Measurements from ENCODE around the gene GNAQ. TPM values are rescaled to one million over a fixed set of nuclear protein-coding genes. Genes with fewer than 3 reads are reported as not detected.

The GNAQ gene
- total and polyA plus RNA-seq, 4 donors: 24.6 to 86.2 (median 51.4) TPM

DNA sequence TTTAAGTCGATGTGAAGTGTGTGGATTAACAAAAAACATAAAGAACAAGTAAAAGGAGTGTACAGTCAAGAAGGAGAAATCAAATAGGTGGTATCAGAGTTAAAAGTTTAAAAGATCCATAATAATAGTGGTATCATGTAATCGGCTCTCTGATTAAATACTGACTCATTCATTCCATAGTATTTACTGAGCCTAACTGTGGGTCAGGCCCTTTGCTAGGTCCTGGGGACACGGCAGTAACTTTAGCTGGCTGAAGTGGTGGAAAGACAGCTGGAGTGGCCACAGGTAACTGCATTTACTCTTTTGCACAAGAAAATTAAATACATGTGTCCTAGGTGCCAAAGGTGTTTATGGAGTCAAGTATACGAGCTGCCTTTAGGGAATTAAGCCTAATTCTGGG is 124.0 kb downstream of the GNAQ start:
- Histone ChIP-seq H3K27ac (ENCODE audit: low read depth in 1 of 2, low read length in 1 of 2) (no peak overlapping the region), H3K9ac (ENCODE audit: insufficient read depth in 1 of 2, low read length in 2 of 2) (no peak overlapping the region), H3K4me3 (no peak overlapping the region), H3K27me3 (ENCODE audit: control insufficient read depth in 3 of 3, insufficient read depth in 3 of 3, low read length in 2 of 3) (no peaks in the 10 kb centered on the region), H3K36me3 (ENCODE audit: control insufficient read depth in 4 of 4, insufficient read depth in 4 of 4, low read length in 4 of 4) (peaks cover 0 to 5% (median 1%) of the 10 kb centered on the region in 4 donors), H3K9me3 (ENCODE audit: control insufficient read depth in 4 of 4, insufficient read depth in 3 of 4, low read length in 3 of 4) (no peaks in the 10 kb centered on the region), H3K4me1 (ENCODE audit: control insufficient read depth in 5 of 5, insufficient read depth in 5 of 5, low read length in 5 of 5) (peaks cover 0 to 6% (median 0%) of the 10 kb centered on the region in 5 donors)
- ATAC-seq (ENCODE audit: insufficient read depth, low FRiP score) (no peak), DNase-seq (no peak)
- TF ChIP-seq CTCF (IDR thresholded peaks at IDR 0.05; ENCODE audit: control extremely low read depth, extremely low read depth): no peak
- 49 to 81% methylated on average over 4 of the region's 4 CpGs for WGBS, 2 donors

- H3K27me3 ChIP-seq (ENCODE audit: control insufficient read depth in 3 of 3, insufficient read depth in 3 of 3, low read length in 2 of 3): no peaks in the 10 kb centered on the region
- H3K4me3 ChIP-seq: no peak overlapping the region
- no peak overlapping the region for H3K27ac ChIP-seq (ENCODE audit: low read depth in 1 of 2, low read length in 1 of 2)
- H3K4me1 ChIP-seq (ENCODE audit: control insufficient read depth in 5 of 5, insufficient read depth in 5 of 5, low read length in 5 of 5): peaks cover 0 to 6% (median 0%) of the 10 kb centered on the region in 5 donors
- no peak for TF ChIP-seq CTCF (IDR thresholded peaks at IDR 0.05; ENCODE audit: control extremely low read depth, extremely low read depth)
- no peaks in the 10 kb centered on the region for H3K9me3 ChIP-seq (ENCODE audit: control insufficient read depth in 4 of 4, insufficient read depth in 3 of 4, low read length in 3 of 4)
- H3K36me3 ChIP-seq (ENCODE audit: control insufficient read depth in 4 of 4, insufficient read depth in 4 of 4, low read length in 4 of 4): peaks cover 0 to 5% (median 1%) of the 10 kb centered on the region in 4 donors
- DNase-seq: no peak
- WGBS, 2 donors: 86 to 88% methylated on average over 1 of the region's 1 CpG
- ATAC-seq (ENCODE audit: insufficient read depth, low FRiP score): no peak
- no peak overlapping the region for H3K9ac ChIP-seq (ENCODE audit: insufficient read depth in 1 of 2, low read length in 2 of 2)
Observed at GRCh38 chr9:77906991-77907390, 124.6 kb downstream of the GNAQ start.

DNA sequence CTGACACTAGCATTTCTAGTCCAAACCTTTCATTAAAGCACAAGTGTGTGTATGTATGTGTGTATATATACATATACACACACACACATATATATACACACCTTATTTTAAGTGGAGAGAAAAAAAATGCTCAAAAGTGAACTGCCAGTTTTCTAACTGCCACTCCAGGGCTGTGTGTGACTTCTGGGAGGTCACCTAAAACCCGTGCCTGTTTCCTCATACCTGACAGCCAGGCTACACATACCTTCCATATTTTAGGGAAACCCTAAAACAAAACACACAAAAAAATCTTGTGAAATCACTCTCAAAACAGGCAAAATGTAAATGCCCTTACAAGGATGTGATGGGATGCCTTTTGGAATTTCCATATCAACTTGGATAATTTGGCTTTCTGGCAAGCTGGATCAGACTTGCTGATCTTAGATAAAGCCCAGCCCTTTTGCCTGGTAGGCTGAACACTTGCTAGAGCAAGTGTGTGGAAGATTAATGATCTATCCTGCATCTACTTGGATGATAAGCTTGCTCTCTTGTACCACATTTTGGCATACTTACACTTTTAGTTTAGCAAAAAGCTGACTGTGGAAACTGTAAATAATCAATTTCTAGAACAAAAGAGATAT is 127.8 kb downstream of the GNAQ start:
- WGBS, 2 donors: 33 to 55% methylated on average over 1 of the region's 1 CpG
- DNase-seq (no peak), ATAC-seq (ENCODE audit: insufficient read depth, low FRiP score) (no peak)
- Histone ChIP-seq H3K9me3 (ENCODE audit: control insufficient read depth in 4 of 4, insufficient read depth in 3 of 4, low read length in 3 of 4) (no peaks in the 10 kb centered on the region), H3K27ac (ENCODE audit: low read depth in 1 of 2, low read length in 1 of 2) (no peak overlapping the region), H3K27me3 (ENCODE audit: control insufficient read depth in 3 of 3, insufficient read depth in 3 of 3, low read length in 2 of 3) (no peaks in the 10 kb centered on the region), H3K36me3 (ENCODE audit: control insufficient read depth in 4 of 4, insufficient read depth in 4 of 4, low read length in 4 of 4) (peaks cover 0 to 5% (median 1%) of the 10 kb centered on the region in 4 donors), H3K4me3 (no peak overlapping the region), H3K9ac (ENCODE audit: insufficient read depth in 1 of 2, low read length in 2 of 2) (no peak overlapping the region), H3K4me1 (ENCODE audit: control insufficient read depth in 5 of 5, insufficient read depth in 5 of 5, low read length in 5 of 5) (peaks cover 0 to 6% (median 3%) of the 10 kb centered on the region in 5 donors)
- TF ChIP-seq CTCF (IDR thresholded peaks at IDR 0.05; ENCODE audit: control extremely low read depth, extremely low read depth): no peak

GRCh38 chr9:77901771-77902170 is 129.8 kb downstream of the GNAQ start:
- 91 to 92% methylated on average over 2 of the region's 2 CpGs for WGBS, 2 donors
- DNase-seq (no peak), ATAC-seq (ENCODE audit: insufficient read depth, low FRiP score) (no peak)
- no peaks in the 10 kb centered on the region for H3K27me3 ChIP-seq (ENCODE audit: control insufficient read depth in 3 of 3, insufficient read depth in 3 of 3, low read length in 2 of 3)
- no peak overlapping the region for H3K27ac ChIP-seq (ENCODE audit: low read depth in 1 of 2, low read length in 1 of 2)
- H3K9ac ChIP-seq (ENCODE audit: insufficient read depth in 1 of 2, low read length in 2 of 2): no peak overlapping the region
- H3K4me3 ChIP-seq: no peak overlapping the region
- H3K36me3 ChIP-seq (ENCODE audit: control insufficient read depth in 4 of 4, insufficient read depth in 4 of 4, low read length in 4 of 4): peaks cover 0 to 3% (median 1%) of the 10 kb centered on the region in 4 donors
- no peaks in the 10 kb centered on the region for H3K9me3 ChIP-seq (ENCODE audit: control insufficient read depth in 4 of 4, insufficient read depth in 3 of 4, low read length in 3 of 4)
- TF ChIP-seq CTCF (IDR thresholded peaks at IDR 0.05; ENCODE audit: control extremely low read depth, extremely low read depth): no peak
- H3K4me1 ChIP-seq (ENCODE audit: control insufficient read depth in 5 of 5, insufficient read depth in 5 of 5, low read length in 5 of 5): peaks cover 5 to 13% (median 7%) of the 10 kb centered on the region in 5 donors
